RPMI7951 (cell line): ENCODE data around the gene MAST4. TPM values are rescaled to one million over a fixed set of nuclear protein-coding genes. Genes with fewer than 3 reads are reported as not detected.

Experiments
- DNase-seq: peaks from one replicate; pipeline ENCODE4 v3.0.0-alpha.2; 2012; ENCODE audit warnings: low read depth
- total RNA-seq: library from RNA; depleted of rRNA; stranded (reverse); fragments of >200 nt; shearing (Covaris generic); gene quantifications from 2 replicates; pipeline ENCODE4 v1.2.3, GENCODE V29; 2014

Gene MAST4
- total RNA-seq, 1 experiment from 2014 or later = 4.8 TPM

- DNase-seq = no peak
Measured at GRCh38 chr5:66603881-66604280, 7.7 kb downstream of the MAST4 start.

- no peak for DNase-seq
Measured at GRCh38 chr5:66606713-66607112, 10.5 kb downstream of the MAST4 start.

GRCh38 chr5:66608501-66608900, 12.3 kb downstream of the MAST4 start:
- DNase-seq = no peak

- no peak for DNase-seq
Measured at GRCh38 chr5:66609615-66610014, 13.4 kb downstream of the MAST4 start.

GRCh38 chr5:66612226-66612625, 16.0 kb downstream of the MAST4 start:
- no peak for DNase-seq

- no peak for DNase-seq
Measured at GRCh38 chr5:66615136-66615535, 18.9 kb downstream of the MAST4 start.

GRCh38 chr5:66615894-66616293, 19.7 kb downstream of the MAST4 start:
- DNase-seq = no peak

- no peak for DNase-seq
Measured at GRCh38 chr5:66616520-66617225, 20.5 kb downstream of the MAST4 start.

GRCh38 chr5:66617226-66617861, 21.2 kb downstream of the MAST4 start:
- DNase-seq = no peak

GRCh38 chr5:66617991-66618768, 22.0 kb downstream of the MAST4 start:
- DNase-seq = no peak

- DNase-seq = no peak
Measured at GRCh38 chr5:66620711-66621110, 24.5 kb downstream of the MAST4 start.

GRCh38 chr5:66621146-66621545, 25.0 kb downstream of the MAST4 start:
- DNase-seq = no peak

- DNase-seq = no peak
Measured at GRCh38 chr5:66621736-66622135, 25.5 kb downstream of the MAST4 start.

GRCh38 chr5:66628561-66628960, 32.4 kb downstream of the MAST4 start:
- DNase-seq = no peak

- DNase-seq = no peak
Measured at GRCh38 chr5:66629446-66629845, 33.3 kb downstream of the MAST4 start.

GRCh38 chr5:66633754-66634153, 37.6 kb downstream of the MAST4 start:
- DNase-seq = no peak

GRCh38 chr5:66634601-66635000, 38.4 kb downstream of the MAST4 start:
- DNase-seq = no peak

- DNase-seq = no peak
Measured at GRCh38 chr5:66637994-66638393, 41.8 kb downstream of the MAST4 start.

- no peak for DNase-seq
Measured at GRCh38 chr5:66639037-66639436, 42.8 kb downstream of the MAST4 start.

- DNase-seq = no peak
Measured at GRCh38 chr5:66642538-66642937, 46.3 kb downstream of the MAST4 start.

- DNase-seq = no peak
Measured at GRCh38 chr5:66643387-66643786, 47.2 kb downstream of the MAST4 start.

- no peak for DNase-seq
Measured at GRCh38 chr5:66644111-66644510, 47.9 kb downstream of the MAST4 start.

- DNase-seq = no peak
Measured at GRCh38 chr5:66645039-66645438, 48.8 kb downstream of the MAST4 start.
